ENCODE data around the gene RAP1GDS1. TPM values are rescaled to one million over a fixed set of nuclear protein-coding genes. Genes with fewer than 3 reads are reported as not detected.

Gene RAP1GDS1
- polyA plus RNA-seq (2013, experiment 1 of 2), result 24.7 TPM
- 22.9 TPM for polyA plus RNA-seq (2013, experiment 2 of 2)

GRCh38 chr4:98260579-98261404 lies at the start of gene RAP1GDS1:
TSS of gene RAP1GDS1 (plus strand) at chr4:98261384. CDS start at chr4:98261566, 182 bp downstream.
- H3K4me3 ChIP-seq (ENCODE audit: low read length), result peak within 1 kb of the TSS; percentile 86
- peak within 1 kb of the TSS; percentile 92 for H3K9ac ChIP-seq (ENCODE audit: low read depth, low read length)
- H3K27me3 ChIP-seq (ENCODE audit: insufficient read depth, low read length), result no peaks in the 10 kb centered on the region
- no peaks in the 10 kb centered on the region for H3K36me3 ChIP-seq (ENCODE audit: insufficient read depth, low read length)
- H3K9me3 ChIP-seq (ENCODE audit: insufficient read depth, low read depth, low read length), result no peaks in the 10 kb centered on the region
- H3K4me1 ChIP-seq (ENCODE audit: insufficient read depth, low read length), result peaks cover 15% of the 10 kb centered on the region
- H3K27ac ChIP-seq (ENCODE audit: low read depth, low read length), result peak within 1 kb of the TSS; percentile 95
- WGBS, result under 1% methylated on average over 84 of the region's 84 CpGs

- Histone ChIP-seq H3K4me1 (ENCODE audit: insufficient read depth, low read length) (no peaks in the 10 kb centered on the region), H3K9ac (ENCODE audit: low read depth, low read length) (no peak overlapping the region), H3K27me3 (ENCODE audit: insufficient read depth, low read length) (no peaks in the 10 kb centered on the region), H3K27ac (ENCODE audit: low read depth, low read length) (no peak overlapping the region), H3K36me3 (ENCODE audit: insufficient read depth, low read length) (no peaks in the 10 kb centered on the region), H3K9me3 (ENCODE audit: insufficient read depth, low read depth, low read length) (no peaks in the 10 kb centered on the region), H3K4me3 (ENCODE audit: low read length) (no peak overlapping the region)
- 83% methylated on average over 1 of the region's 2 CpGs for WGBS
Observed at GRCh38 chr4:98222306-98222705, 38.9 kb upstream of the RAP1GDS1 start.

GRCh38 chr4:98226396-98226795 lies 34.8 kb upstream of the RAP1GDS1 start:
- Histone ChIP-seq H3K36me3 (ENCODE audit: insufficient read depth, low read length) (no peaks in the 10 kb centered on the region), H3K9me3 (ENCODE audit: insufficient read depth, low read depth, low read length) (no peaks in the 10 kb centered on the region), H3K27ac (ENCODE audit: low read depth, low read length) (no peak overlapping the region), H3K27me3 (ENCODE audit: insufficient read depth, low read length) (no peaks in the 10 kb centered on the region), H3K4me1 (ENCODE audit: insufficient read depth, low read length) (no peaks in the 10 kb centered on the region), H3K4me3 (ENCODE audit: low read length) (no peak overlapping the region), H3K9ac (ENCODE audit: low read depth, low read length) (no peak overlapping the region)
- 97% methylated on average over 5 of the region's 6 CpGs for WGBS

GRCh38 chr4:98230961-98231360 lies 30.2 kb upstream of the RAP1GDS1 start:
- H3K36me3 ChIP-seq (ENCODE audit: insufficient read depth, low read length), result no peaks in the 10 kb centered on the region
- H3K4me1 ChIP-seq (ENCODE audit: insufficient read depth, low read length), result no peaks in the 10 kb centered on the region
- H3K27me3 ChIP-seq (ENCODE audit: insufficient read depth, low read length), result no peaks in the 10 kb centered on the region
- H3K9ac ChIP-seq (ENCODE audit: low read depth, low read length), result no peak overlapping the region
- no peak overlapping the region for H3K27ac ChIP-seq (ENCODE audit: low read depth, low read length)
- WGBS, result 97% methylated on average over 2 of the region's 3 CpGs
- no peaks in the 10 kb centered on the region for H3K9me3 ChIP-seq (ENCODE audit: insufficient read depth, low read depth, low read length)
- H3K4me3 ChIP-seq (ENCODE audit: low read length), result no peak overlapping the region

- H3K27ac ChIP-seq (ENCODE audit: low read depth, low read length), result no peak overlapping the region
- WGBS, result 92% methylated on average over 3 of the region's 3 CpGs
- H3K9ac ChIP-seq (ENCODE audit: low read depth, low read length), result no peak overlapping the region
- H3K4me1 ChIP-seq (ENCODE audit: insufficient read depth, low read length), result peaks cover 1% of the 10 kb centered on the region; the same call in 1 of the 2 replicates
- no peaks in the 10 kb centered on the region for H3K36me3 ChIP-seq (ENCODE audit: insufficient read depth, low read length)
- no peak overlapping the region for H3K4me3 ChIP-seq (ENCODE audit: low read length)
- H3K9me3 ChIP-seq (ENCODE audit: insufficient read depth, low read depth, low read length), result no peaks in the 10 kb centered on the region
- H3K27me3 ChIP-seq (ENCODE audit: insufficient read depth, low read length), result no peaks in the 10 kb centered on the region
Observed at GRCh38 chr4:98232202-98232601, 29.0 kb upstream of the RAP1GDS1 start.

- 93% methylated on average over 3 of the region's 3 CpGs for WGBS
- H3K27ac ChIP-seq (ENCODE audit: low read depth, low read length), result no peak overlapping the region
- no peaks in the 10 kb centered on the region for H3K27me3 ChIP-seq (ENCODE audit: insufficient read depth, low read length)
- peaks cover 4% of the 10 kb centered on the region; the same call in 1 of the 2 replicates for H3K4me1 ChIP-seq (ENCODE audit: insufficient read depth, low read length)
- H3K4me3 ChIP-seq (ENCODE audit: low read length), result no peak overlapping the region
- no peaks in the 10 kb centered on the region for H3K9me3 ChIP-seq (ENCODE audit: insufficient read depth, low read depth, low read length)
- H3K36me3 ChIP-seq (ENCODE audit: insufficient read depth, low read length), result no peaks in the 10 kb centered on the region
- no peak overlapping the region for H3K9ac ChIP-seq (ENCODE audit: low read depth, low read length)
Observed at GRCh38 chr4:98237204-98237603, 24.0 kb upstream of the RAP1GDS1 start.

GRCh38 chr4:98242063-98242462 lies 19.1 kb upstream of the RAP1GDS1 start:
- WGBS, result 88% methylated on average over 1 of the region's 1 CpG
- Histone ChIP-seq H3K36me3 (ENCODE audit: insufficient read depth, low read length) (no peaks in the 10 kb centered on the region), H3K4me3 (ENCODE audit: low read length) (no peak overlapping the region), H3K9me3 (ENCODE audit: insufficient read depth, low read depth, low read length) (no peaks in the 10 kb centered on the region), H3K27me3 (ENCODE audit: insufficient read depth, low read length) (no peaks in the 10 kb centered on the region), H3K27ac (ENCODE audit: low read depth, low read length) (no peak overlapping the region), H3K9ac (ENCODE audit: low read depth, low read length) (no peak overlapping the region), H3K4me1 (ENCODE audit: insufficient read depth, low read length) (peaks cover 4% of the 10 kb centered on the region; the same call in 1 of the 2 replicates)

- no peaks in the 10 kb centered on the region for H3K9me3 ChIP-seq (ENCODE audit: insufficient read depth, low read depth, low read length)
- H3K9ac ChIP-seq (ENCODE audit: low read depth, low read length), result no peak overlapping the region
- no peak overlapping the region for H3K27ac ChIP-seq (ENCODE audit: low read depth, low read length)
- H3K27me3 ChIP-seq (ENCODE audit: insufficient read depth, low read length), result no peaks in the 10 kb centered on the region
- H3K4me1 ChIP-seq (ENCODE audit: insufficient read depth, low read length), result no peaks in the 10 kb centered on the region
- no peak overlapping the region for H3K4me3 ChIP-seq (ENCODE audit: low read length)
- H3K36me3 ChIP-seq (ENCODE audit: insufficient read depth, low read length), result no peaks in the 10 kb centered on the region
- WGBS, result 86% methylated on average over 1 of the region's 2 CpGs
Observed at GRCh38 chr4:98242538-98242937, 18.6 kb upstream of the RAP1GDS1 start.

GRCh38 chr4:98245226-98245625 lies 16.0 kb upstream of the RAP1GDS1 start:
- Histone ChIP-seq H3K27ac (ENCODE audit: low read depth, low read length) (no peak overlapping the region), H3K9ac (ENCODE audit: low read depth, low read length) (no peak overlapping the region), H3K4me3 (ENCODE audit: low read length) (no peak overlapping the region), H3K9me3 (ENCODE audit: insufficient read depth, low read depth, low read length) (no peaks in the 10 kb centered on the region), H3K36me3 (ENCODE audit: insufficient read depth, low read length) (no peaks in the 10 kb centered on the region), H3K27me3 (ENCODE audit: insufficient read depth, low read length) (no peaks in the 10 kb centered on the region), H3K4me1 (ENCODE audit: insufficient read depth, low read length) (no peaks in the 10 kb centered on the region)
- WGBS, result 94% methylated on average over 4 of the region's 4 CpGs

- no peaks in the 10 kb centered on the region; the same call in 1 of the 2 replicates for H3K9me3 ChIP-seq (ENCODE audit: insufficient read depth, low read depth, low read length)
- no peaks in the 10 kb centered on the region for H3K27me3 ChIP-seq (ENCODE audit: insufficient read depth, low read length)
- H3K9ac ChIP-seq (ENCODE audit: low read depth, low read length), result no peak overlapping the region
- no peak overlapping the region for H3K27ac ChIP-seq (ENCODE audit: low read depth, low read length)
- H3K4me1 ChIP-seq (ENCODE audit: insufficient read depth, low read length), result no peaks in the 10 kb centered on the region
- H3K36me3 ChIP-seq (ENCODE audit: insufficient read depth, low read length), result no peaks in the 10 kb centered on the region
- H3K4me3 ChIP-seq (ENCODE audit: low read length), result no peak overlapping the region
Observed at GRCh38 chr4:98248934-98249333, 12.2 kb upstream of the RAP1GDS1 start.

GRCh38 chr4:98249831-98250230 lies 11.4 kb upstream of the RAP1GDS1 start:
- H3K27ac ChIP-seq (ENCODE audit: low read depth, low read length), result no peak overlapping the region
- no peaks in the 10 kb centered on the region for H3K36me3 ChIP-seq (ENCODE audit: insufficient read depth, low read length)
- WGBS, result 94% methylated on average over 1 of the region's 1 CpG
- H3K4me3 ChIP-seq (ENCODE audit: low read length), result no peak overlapping the region
- H3K4me1 ChIP-seq (ENCODE audit: insufficient read depth, low read length), result no peaks in the 10 kb centered on the region
- H3K9ac ChIP-seq (ENCODE audit: low read depth, low read length), result no peak overlapping the region
- H3K9me3 ChIP-seq (ENCODE audit: insufficient read depth, low read depth, low read length), result no peaks in the 10 kb centered on the region; the same call in 1 of the 2 replicates
- H3K27me3 ChIP-seq (ENCODE audit: insufficient read depth, low read length), result no peaks in the 10 kb centered on the region

Measured in HUES64 (cell line).